ENCODE data around the gene RPL3.
"Not testable (repeated sequence)": the region's sequence is repeated elsewhere in the genome, so short reads cannot be mapped to it uniquely, and the experiment has no call there.

The RPL3 gene

GRCh38 chr22:39319284-39320022 lies at the start of gene RPL3:
Gene RPL3 (minus strand): TSS chr22:39319623. CDS start chr22:39319597, 26 bp downstream.
- peak; percentile 98 for DNase-seq

- DNase-seq = no peak
Observed at GRCh38 chr22:39369186-39369585, 49.8 kb upstream of the RPL3 start.

GRCh38 chr22:39368461-39368911 lies 49.1 kb upstream of the RPL3 start:
- DNase-seq = no peak

GRCh38 chr22:39367035-39367434 lies 47.6 kb upstream of the RPL3 start:
- no peak for DNase-seq

- DNase-seq = no peak
Observed at GRCh38 chr22:39365492-39365780, 46.0 kb upstream of the RPL3 start.

- DNase-seq = no peak
Observed at GRCh38 chr22:39364714-39365491, 45.5 kb upstream of the RPL3 start.

- DNase-seq = no peak
Observed at GRCh38 chr22:39363751-39364515, 44.5 kb upstream of the RPL3 start.

- no peak for DNase-seq
Observed at GRCh38 chr22:39362932-39363331, 43.5 kb upstream of the RPL3 start.

GRCh38 chr22:39362271-39362670 lies 42.8 kb upstream of the RPL3 start:
- DNase-seq = no peak

- no peak for DNase-seq
Observed at GRCh38 chr22:39361496-39361895, 42.1 kb upstream of the RPL3 start.

GRCh38 chr22:39360674-39361413 lies 41.4 kb upstream of the RPL3 start:
- DNase-seq = no peak

- no peak for DNase-seq
Observed at GRCh38 chr22:39360242-39360641, 40.8 kb upstream of the RPL3 start.

GRCh38 chr22:39359659-39360195 lies 40.3 kb upstream of the RPL3 start:
- DNase-seq = no peak

GRCh38 chr22:39358197-39358596 lies 38.8 kb upstream of the RPL3 start:
- not testable (repeated sequence) for DNase-seq

GRCh38 chr22:39357110-39358108 lies 38.0 kb upstream of the RPL3 start:
- not testable (repeated sequence) for DNase-seq

GRCh38 chr22:39356464-39356863 lies 37.0 kb upstream of the RPL3 start:
- DNase-seq = no peak

GRCh38 chr22:39355805-39356204 lies 36.4 kb upstream of the RPL3 start:
- DNase-seq = not testable (repeated sequence)

GRCh38 chr22:39355080-39355479 lies 35.7 kb upstream of the RPL3 start:
- DNase-seq = no peak

- DNase-seq = peak; percentile 28
Observed at GRCh38 chr22:39353346-39353745, 33.9 kb upstream of the RPL3 start.

- no peak for DNase-seq
Observed at GRCh38 chr22:39352306-39352891, 33.0 kb upstream of the RPL3 start.

- peak; percentile 46 for DNase-seq
Observed at GRCh38 chr22:39351689-39352214, 32.3 kb upstream of the RPL3 start.

Data from CD4-positive, alpha-beta T cell treated with Interleukin-15 for 1 hour (primary cell).